Choroid plexus epithelial cell (primary cell): ENCODE measurements around the gene CUL1.

Experiments
- DNase-seq: peaks from one replicate; pipeline ENCODE4 v3.0.0-alpha.2; 2010; ENCODE audit warnings: low read depth
- H3K4me3 ChIP-seq: 2 replicates; pipeline ENCODE4 v1.5.1; 2011; ENCODE audit warnings: low read depth, mild to moderate bottlenecking, control low read depth, low read length, moderate library complexity
- CTCF ChIP-seq: conservative IDR thresholded peaks from 2 replicates; pipeline ENCODE4 v1.5.1; 2011; ENCODE audit warnings: low read depth, mild to moderate bottlenecking, control low read depth, inconsistent platforms, low read length, moderate library complexity

CUL1 gene

GRCh38 chr7:148665221-148665620 lies 33.5 kb upstream of the CUL1 start:
- H3K4me3 ChIP-seq: no peak overlapping the region
- no peak for DNase-seq
- no peak for TF ChIP-seq CTCF

- H3K4me3 ChIP-seq: no peak overlapping the region
- TF ChIP-seq CTCF: no peak
- no peak for DNase-seq
Measured at GRCh38 chr7:148669927-148670326, 28.8 kb upstream of the CUL1 start.

GRCh38 chr7:148670374-148670773 lies 28.3 kb upstream of the CUL1 start:
- TF ChIP-seq CTCF: no peak
- no peak for DNase-seq
- no peak overlapping the region for H3K4me3 ChIP-seq

GRCh38 chr7:148670807-148671206 lies 27.9 kb upstream of the CUL1 start:
- H3K4me3 ChIP-seq: no peak overlapping the region
- no peak for TF ChIP-seq CTCF
- no peak for DNase-seq

GRCh38 chr7:148672041-148672440 lies 26.7 kb upstream of the CUL1 start:
- no peak for TF ChIP-seq CTCF
- DNase-seq: no peak
- H3K4me3 ChIP-seq: no peak overlapping the region

- TF ChIP-seq CTCF: no peak
- H3K4me3 ChIP-seq: no peak overlapping the region
- no peak for DNase-seq
Measured at GRCh38 chr7:148674689-148675088, 24.0 kb upstream of the CUL1 start.

- no peak for TF ChIP-seq CTCF
- no peak overlapping the region for H3K4me3 ChIP-seq
- DNase-seq: no peak
Measured at GRCh38 chr7:148676291-148676690, 22.4 kb upstream of the CUL1 start.
